SIG-M5 (cell line): ENCODE measurements around the gene IQSEC1.
A peak's percentile ranks its signal among the peaks of the same experiment; 100 is the strongest.

Source experiments
- DNase-seq: peaks from one replicate; lab custom pipeline; 2025; lab: John Stamatoyannopoulos, UW

IQSEC1 gene

DNA sequence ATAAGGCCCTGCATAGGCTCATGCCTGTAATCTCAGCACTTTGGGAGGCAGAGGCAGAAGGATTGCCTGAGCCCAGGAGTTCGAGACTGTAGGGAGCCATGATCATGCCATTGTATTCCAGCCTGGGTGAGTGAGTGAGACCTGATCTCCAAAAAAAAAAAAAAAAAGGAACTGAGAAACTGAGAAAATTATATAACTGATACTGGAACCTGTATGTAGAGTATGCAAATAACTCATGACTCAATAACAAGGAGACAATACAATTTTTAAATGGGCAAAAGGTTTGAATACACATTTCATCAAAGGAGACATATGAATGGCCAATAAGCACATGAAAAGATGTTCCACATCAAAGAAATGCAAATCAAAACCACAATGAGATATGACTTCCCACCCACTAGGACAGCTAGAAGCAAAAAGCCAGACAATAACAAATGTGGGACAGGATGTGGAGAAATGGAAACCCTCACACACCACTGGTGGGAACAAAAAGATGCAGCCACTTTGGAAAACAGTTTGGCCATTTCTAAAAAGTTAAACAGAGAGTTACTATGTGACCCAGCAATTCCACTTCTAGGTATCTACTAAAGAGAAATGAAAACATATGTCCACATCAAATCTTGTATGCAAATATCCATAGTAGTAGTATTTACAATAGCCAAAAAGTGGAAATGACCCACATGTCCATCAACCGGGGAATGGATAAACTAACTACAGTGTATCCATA is 70.7 kb downstream of the IQSEC1 start:
- no peak for DNase-seq

DNA sequence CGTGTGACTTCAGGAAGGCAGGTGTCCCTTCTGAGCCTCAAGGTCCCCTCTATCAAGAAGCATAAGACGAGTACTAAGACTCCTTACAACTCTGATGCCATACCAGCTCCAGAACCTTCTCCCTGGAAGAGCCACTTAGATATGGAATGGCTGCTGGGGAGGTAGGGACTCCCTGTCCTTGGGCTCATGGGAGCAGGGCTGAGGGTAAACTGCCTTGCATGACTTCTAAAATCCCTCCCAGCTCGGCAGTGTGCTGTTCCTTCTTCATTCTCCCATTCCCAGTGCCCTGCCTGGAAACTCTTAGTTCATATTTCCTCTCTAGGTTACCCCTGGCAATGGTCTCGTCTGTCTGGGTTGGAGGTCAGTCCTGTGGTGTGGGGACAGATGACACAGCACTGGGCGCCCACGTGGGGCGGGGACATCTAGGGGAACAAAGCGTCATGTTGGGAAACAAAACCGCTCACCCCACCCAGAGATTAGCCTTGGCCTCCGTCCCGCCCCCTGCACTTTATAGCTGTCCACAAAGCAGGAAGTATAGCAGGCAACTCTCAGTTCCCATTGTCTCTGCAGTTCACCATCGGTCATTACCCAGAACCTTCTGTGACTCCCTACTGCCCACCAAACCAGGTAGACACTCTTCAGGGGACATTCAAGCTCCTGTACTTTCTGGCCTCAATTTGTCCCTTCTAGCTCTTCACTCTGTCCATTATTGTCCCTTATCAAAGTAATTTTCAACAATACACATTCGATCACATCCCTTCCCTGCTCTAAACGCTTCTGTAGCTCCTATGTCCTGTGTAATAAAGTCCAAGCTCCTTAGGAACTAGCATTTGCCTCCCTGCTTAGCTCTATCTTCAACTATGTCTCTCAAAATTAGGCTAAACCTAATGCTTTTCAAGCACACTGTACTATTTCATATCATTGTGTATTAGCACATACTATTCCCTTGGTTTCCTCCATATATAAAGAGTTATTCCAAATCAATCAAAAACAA is 73.8 kb downstream of the IQSEC1 start:
- peak; percentile 82 for DNase-seq

DNA sequence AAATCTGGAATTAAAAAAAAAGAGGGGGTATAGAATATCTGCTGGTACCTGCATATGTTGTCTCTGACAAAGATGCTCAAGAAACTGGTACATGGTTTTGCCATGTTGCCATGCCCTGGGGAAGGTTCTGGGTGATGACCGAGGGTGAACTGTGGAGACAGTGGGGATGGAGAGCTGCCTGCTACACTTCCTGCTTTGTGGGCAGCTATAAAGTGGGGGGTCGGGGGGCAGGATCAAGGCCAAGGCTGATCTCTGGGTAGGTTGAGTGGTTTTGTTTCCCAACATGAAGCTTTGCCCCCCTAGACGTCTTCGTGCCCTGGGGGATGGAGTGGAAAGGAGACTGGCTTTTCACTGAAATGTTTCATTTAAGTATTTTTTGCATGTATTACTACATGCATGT is 74.6 kb downstream of the IQSEC1 start:
- no peak for DNase-seq

DNA sequence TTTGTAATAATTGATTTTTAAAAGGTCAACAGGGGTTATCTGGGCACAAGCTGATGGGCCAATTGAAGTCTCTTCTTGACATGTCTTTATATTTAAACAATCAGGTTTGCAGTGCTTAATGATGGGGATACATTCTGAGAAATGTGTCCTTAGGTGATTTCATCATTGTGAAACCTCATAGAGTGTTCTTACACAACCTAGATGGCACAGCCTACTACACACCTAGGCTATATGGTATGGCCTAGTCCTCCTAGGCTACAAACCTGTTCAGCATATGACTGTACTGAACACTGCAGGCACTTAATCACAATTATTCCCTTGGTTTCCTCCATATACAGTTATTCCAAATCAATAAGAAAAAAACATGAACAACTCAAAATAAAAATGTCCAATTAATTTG is 75.8 kb downstream of the IQSEC1 start:
- no peak for DNase-seq

DNA sequence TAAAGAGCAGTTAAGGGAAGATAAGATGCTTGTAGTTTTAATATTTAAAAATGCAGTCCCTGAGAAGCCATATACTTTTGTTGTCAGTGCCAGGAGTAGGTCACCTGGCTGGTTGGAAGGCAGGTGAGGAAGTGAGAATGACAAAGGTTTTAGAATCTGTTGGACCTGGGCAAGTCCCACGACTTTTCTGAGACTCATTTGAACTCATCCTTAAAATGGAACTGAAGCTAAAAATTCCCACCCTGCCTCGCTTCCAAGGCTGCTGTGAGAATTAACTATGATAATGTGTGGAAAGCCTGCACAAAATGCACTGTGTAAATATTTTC is 77.1 kb downstream of the IQSEC1 start:
- no peak for DNase-seq

DNA sequence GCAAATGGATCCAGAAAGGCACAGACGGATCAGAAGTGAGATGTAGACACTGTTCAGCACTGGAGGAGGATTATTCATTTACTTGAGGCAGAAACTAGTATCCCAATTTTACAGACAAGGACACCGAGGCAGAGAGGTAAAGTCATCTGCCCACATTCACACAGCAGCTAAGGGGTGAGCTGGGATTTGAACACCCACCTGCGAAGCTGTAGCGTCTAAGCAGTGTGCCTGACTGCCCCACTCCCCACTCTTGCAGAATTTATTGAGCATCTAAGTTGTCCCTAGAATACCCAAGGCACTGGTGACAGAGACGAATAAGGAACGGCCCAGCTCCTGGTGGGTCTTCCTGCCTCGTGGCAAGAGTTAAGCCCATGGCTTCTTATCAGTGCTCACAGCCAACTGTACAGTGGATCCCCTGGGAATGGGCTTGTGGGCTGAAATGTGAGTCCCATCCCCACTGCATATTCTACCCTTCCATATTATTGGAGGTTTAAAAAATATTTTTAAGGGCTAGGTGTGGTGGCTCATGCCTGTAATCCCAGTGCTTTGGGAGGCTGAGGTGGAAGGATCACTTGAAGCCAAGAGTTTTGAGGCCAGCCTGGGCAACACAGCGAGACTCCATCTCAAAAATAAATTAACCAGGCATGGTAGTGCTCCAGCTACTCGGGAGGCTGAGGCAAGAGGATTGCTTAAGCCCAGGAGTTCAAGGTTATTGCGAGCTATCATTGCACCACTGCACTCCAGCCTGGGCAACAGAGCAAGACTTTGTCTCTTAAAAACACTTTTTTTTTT is 77.6 kb downstream of the IQSEC1 start:
- no peak for DNase-seq

DNA sequence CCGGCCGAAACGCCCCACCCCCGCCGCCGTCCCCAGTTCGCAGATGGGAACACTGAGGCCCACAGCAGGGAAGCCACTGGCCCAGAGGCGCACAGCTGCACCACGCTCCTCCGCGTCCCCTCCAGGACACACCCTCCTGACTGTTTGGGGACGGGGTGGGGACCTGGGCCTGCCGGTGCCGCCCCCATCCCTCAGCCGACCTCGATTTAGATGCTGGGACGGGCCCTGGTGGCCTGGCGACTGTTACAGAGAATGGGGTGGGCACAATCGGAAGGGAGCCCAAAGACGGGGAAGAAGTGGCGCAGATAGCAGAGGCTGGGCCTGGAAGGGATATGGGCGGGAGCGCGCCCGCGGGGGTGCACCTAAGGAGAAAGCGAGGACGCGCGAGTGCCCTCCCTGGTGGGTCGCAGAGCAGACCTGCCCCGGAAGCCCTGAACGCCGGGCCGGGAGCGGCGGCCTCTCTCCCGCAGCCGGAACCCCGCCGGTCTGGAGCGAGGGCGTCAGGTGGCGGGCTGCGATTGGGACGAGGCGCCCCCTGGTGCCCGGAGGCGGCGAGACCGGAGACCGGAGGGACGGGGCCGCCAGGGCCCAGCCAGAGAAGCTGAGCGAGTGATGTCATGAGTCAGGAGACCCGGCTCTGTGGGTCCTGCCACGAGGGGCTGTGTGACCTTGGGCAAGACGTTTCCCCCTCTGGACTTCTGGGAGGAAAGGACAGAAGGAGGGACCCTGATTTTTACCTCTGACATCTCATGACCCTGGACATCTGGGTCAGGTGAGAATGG is 78.4 kb downstream of the IQSEC1 start:
- no peak for DNase-seq

DNA sequence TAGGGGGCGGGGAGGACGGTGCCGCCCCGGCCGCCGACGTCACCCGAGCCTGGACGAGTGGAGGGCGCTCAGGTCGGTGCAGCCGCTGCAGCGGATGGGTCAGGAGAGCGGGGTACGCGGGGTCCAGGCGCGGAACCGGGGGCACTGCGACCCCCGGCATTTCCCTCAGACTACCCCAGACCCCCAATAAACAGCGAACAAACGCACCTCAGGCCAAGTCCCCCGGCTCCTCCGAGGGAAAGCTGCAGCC is 78.9 kb downstream of the IQSEC1 start:
- DNase-seq, result no peak

DNA sequence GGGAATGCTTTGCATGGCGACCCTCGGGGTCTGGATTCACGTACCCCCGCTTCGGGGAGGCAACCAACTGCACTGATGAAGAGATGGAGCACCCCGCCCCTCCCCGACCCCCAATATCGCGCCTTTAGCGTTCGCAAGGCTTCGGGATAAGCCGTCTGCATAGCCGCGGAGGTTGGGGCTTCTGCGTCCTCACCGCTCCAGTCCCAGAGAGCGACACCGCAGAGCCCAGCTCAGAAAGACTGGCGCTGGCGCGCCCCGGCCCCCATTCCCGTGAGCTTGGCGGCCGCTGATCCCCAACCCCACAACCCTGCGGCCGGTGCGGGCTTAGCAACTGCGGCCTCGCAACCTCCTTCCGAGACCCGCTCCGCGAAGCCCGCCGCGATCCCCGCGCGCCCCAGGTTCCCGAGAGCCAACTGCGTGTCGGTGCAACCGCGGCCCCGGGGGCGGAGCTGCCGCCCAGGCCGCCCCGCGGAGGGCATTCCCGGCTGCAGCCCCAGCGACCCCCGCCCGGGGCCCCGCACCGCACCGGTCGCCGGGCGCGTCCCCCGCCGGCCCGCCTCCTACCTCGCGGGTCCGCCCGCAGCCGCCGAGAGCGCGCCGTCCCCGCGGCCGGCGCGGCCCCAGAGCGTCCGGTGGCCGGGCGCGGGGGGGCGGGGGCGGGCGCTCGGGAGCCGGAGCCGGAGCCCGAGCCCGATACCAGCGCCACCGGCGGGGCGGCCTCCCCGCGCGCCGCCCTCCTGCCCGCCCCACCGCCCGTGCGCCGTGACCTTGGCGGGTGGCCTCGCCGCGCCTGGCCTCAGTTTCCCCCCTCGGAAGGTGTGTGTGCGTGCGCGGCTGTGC is 79.5 kb downstream of the IQSEC1 start:
- no peak for DNase-seq

DNA sequence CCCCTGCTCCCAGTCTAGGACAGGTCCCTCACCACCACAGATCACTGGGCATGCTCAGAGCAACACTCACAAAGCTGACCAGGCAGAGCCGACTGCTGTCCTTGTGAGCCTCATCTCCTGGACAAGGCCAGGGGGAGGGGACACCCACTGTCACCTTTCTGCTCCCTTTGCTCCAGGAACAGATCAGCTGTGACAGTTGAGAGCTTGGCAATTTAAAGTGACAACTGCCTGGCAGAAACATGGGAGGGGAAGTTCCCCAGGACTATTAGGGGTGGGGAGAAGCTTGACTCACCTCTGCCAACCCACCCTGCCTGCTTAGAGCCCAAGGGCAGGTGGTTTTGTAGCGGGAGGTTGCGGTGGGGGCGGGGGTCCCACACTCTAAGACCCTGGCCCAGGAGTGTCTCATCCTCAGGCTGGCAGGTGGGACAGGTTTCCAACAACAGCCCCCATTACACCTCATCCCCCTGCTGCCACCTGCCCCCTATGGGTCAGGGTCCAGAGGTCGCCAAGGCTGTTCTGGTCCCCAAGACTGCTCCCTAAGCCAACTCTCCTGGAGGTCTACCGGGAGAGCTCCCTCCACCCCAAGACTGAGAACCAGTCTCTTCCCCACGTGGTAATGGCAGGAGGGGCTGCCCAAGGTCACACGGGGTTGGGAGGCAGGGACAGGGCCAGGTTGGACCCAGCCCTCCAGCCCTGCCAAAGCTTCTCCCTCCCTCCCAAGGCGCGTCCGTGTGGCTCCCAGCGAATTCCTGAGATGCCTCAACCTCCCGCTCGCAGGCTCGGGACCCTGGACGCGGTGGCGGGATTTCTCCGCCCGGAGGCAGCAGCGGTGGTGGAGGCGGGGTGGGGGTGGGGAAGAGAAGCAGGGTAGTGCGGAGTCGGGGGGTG is 80.4 kb downstream of the IQSEC1 start:
- DNase-seq, result no peak

DNA sequence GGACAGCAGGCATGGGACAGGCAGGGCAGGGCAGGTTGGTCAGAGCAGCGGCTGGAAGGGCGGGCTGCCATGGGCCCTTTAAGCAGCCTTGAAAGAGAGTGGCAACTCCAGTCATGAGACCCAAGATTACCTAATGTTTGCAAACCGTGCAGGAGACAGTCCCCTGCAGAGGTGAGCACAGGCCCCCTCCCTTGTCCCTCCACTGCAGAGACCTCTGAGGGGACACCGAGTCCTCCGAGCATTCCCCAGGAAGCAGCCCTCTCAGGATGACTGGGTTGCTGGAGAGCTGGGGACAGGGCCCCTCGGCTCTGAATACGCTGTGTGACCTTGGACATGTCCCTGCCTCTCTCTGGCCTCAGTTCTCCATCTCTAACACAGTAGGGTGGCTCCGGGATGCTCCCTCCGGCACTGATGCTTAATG is 81.4 kb downstream of the IQSEC1 start:
- no peak for DNase-seq

DNA sequence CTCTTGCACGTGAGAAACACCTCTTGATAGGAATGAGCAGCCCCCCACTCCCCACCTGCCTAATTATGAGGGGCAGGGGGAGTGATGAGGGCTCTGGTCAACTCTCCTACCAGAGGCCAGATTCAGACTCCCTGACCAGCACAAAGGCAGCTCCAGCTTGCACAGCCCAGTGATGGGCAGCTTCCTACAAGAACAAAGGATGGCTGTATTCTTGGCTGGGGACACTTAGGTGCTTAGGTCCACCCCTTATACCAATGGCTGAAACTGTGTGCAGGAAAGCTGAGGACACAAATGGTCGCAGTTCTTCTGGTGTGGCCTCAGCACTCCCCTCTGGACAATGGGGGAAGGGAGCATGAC is 81.8 kb downstream of the IQSEC1 start:
- no peak for DNase-seq

DNA sequence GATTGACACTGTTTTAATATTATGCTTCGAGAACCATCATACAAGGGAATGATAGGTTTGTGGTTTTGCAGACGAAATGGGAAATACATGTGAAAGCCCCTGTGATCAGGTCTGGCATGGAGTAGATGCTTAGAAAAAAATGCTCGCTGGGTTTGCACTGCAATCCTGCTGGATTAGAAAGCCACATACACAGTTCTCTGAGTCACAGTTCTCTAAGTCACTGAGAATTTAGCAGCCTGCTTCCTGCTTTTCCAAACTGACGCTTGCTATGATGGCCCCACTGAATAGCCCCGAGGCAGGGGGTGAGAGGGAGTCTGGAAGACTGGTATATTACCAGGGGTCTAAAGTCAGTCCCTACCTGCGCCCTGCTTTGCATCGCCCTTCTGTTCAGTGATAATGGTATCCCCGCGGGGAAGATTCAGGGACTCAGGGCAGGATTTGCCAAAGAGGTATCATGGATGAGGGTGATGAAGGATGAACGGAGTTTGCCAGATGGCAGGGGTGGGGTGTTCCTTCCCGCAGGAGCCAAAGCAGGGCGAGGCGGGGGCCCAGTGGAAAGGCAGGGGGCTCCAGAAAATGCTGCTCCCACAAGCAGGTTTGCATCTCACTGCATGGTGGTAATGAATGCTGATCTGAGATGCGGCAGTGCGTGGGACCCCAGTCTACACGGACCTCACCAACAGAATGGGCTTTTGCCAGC is 82.3 kb downstream of the IQSEC1 start:
- no peak for DNase-seq

DNA sequence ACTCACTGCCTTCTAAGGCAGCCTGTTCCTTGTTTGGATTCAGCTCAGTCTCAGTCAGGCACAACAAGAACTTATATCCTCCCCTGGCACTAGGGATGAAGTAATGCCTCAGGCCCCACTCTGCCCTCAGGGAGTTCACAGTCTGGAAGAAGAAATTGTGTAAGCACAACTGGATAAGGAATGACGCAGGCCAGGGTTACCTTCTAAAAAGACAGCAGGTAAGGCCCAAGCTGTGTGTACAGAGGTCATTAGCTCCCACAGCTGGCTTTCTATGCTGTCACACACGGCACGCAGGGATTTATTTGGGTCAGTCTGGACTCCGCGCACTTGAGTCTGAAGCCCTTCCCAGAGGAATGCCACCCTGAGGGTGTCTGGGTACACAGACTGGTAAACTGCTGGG is 82.9 kb downstream of the IQSEC1 start:
- DNase-seq, result no peak

DNA sequence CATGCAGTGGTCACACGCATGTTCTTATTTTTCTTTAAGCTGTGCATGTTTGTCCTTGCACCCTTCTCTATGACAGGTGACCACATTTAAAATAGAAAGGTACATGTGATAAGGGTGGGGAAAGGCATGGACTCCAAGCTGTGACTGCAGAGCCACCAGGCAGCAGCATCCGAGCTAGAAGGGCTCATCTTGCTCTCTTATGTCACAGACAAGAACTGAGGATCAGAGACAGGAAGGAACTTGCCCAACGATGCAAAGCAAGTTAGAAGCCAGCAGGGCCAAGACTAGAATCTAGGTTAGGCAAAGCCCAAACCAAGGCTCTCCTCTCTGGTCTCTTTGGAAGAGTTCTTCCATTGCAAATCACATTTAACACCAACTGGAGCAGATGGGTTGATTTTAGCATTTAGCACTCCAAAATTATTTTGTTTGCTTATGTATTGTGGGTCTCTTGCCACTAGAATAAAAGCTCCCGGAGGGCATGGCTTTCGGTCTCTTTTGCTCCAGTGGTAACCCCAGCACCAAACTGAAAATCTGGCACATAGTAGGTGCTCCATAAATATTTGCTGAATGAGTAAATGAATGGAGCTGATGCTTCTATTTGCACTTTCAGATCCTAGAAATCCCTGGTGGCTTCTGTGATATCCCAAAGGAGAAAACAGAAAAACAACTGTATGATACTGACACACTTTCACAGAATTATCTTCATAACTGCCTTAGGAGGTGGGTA is 84.3 kb downstream of the IQSEC1 start:
- DNase-seq, result no peak

DNA sequence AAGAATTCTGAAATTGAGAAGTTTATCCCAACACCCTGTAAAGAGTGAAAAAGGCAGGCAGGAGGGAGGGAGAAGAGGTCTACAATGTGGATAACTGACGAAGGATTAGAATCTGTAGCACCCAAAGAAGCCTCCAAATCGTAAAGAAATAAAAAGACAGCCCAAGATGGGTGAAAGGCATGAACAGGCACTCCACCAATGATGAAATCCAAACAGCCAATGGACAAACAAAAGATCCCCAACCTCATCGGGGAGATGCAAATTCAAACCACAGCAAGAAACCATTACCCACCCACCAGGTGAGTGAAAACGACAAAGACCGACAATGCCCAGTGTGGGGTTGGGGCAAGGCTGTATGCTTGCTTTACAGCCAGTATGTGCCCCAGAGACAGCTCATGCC is 85.6 kb downstream of the IQSEC1 start:
- DNase-seq, result no peak

DNA sequence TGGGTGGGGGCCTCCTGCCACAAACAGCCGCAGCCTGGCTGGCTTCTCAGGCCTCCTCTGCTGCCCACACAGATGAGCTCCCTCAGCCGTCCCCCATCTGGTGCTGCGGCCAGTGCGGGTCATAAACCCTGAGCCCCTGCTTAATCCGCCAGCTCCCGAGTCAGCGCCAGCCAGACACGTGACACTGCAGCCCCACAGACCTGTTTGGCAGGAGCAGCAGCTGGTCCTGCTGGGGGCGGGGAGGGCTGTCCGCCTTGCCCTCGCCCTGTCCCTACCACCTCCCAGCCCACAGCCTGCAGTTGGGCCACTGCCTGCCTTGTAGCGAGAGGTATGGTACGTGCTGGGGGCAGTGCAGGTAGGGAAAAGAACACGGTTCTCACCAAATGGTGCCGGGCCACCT is 86.2 kb downstream of the IQSEC1 start:
- DNase-seq, result no peak

DNA sequence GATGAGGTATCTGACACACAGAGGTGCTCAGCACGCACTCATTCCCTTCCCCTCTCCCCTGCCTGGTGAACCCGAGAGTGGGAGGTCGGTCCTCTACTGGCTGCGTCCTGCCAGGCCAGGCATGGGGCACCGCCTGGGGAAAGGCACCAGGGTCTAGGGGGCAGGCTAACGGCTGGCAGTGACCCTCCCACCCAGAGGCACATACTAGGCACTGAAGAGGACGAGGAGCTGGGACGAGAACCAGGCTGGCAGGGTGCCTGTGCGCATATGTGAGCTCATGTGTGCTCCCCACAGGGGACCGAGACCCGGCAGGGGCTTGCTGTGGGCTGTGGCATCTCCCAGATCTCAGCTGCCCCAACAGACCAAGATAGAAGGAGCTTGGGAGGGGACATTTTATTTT is 86.7 kb downstream of the IQSEC1 start:
- no peak for DNase-seq

DNA sequence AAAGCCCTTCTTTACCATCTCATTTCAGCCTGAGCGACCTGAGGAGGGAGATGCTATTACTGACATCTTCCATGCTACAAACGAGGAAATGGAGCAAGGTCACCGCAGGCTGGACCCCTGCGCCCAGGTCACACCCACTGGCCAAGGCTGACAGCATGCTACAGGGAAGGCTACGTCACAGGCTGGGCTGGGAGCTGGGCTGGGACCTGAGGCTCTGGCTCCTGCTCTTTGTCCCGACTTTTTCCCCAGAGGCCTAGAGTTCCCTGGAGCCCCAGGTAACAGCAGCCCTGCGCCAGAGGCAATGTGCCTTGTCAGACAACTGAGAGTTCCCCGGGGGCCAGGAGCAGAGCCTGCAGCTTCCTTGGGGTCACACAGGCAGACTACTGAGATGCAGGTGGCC is 87.2 kb downstream of the IQSEC1 start:
- no peak for DNase-seq
